ENCODE measurements around the gene USP36.

The USP36 gene

GRCh38 chr17:78767806-78768205 is 72.8 kb downstream of the USP36 start:
- in situ Hi-C loops (cut with HindIII; ENCODE audit: low sequenced_read_pairs) = no loop called here
- no peak overlapping the region for H3K4me3 ChIP-seq (ENCODE audit: low read depth, low read length)
- TF ChIP-seq CTCF (IDR thresholded peaks at IDR 0.05; ENCODE audit: low read depth, low read length) = no peak
- DNase-seq (ENCODE audit: low read depth, low spot score) = no peak

- H3K4me3 ChIP-seq (ENCODE audit: low read depth, low read length) = no peak overlapping the region
- in situ Hi-C loops (cut with HindIII; ENCODE audit: low sequenced_read_pairs) = no loop called here
- no peak for TF ChIP-seq CTCF (IDR thresholded peaks at IDR 0.05; ENCODE audit: low read depth, low read length)
- DNase-seq (ENCODE audit: low read depth, low spot score) = no peak
Observed at GRCh38 chr17:78766743-78767294, 73.8 kb downstream of the USP36 start.

- in situ Hi-C loops (cut with HindIII; ENCODE audit: low sequenced_read_pairs) = no loop called here
- H3K4me3 ChIP-seq (ENCODE audit: low read depth, low read length) = no peak overlapping the region
- DNase-seq (ENCODE audit: low read depth, low spot score) = no peak
- TF ChIP-seq CTCF (IDR thresholded peaks at IDR 0.05; ENCODE audit: low read depth, low read length) = no peak
Observed at GRCh38 chr17:78766225-78766624, 74.4 kb downstream of the USP36 start.

- TF ChIP-seq CTCF (IDR thresholded peaks at IDR 0.05; ENCODE audit: low read depth, low read length) = no peak
- in situ Hi-C loops (cut with HindIII; ENCODE audit: low sequenced_read_pairs) = no loop called here
- no peak for DNase-seq (ENCODE audit: low read depth, low spot score)
- no peak overlapping the region for H3K4me3 ChIP-seq (ENCODE audit: low read depth, low read length)
Observed at GRCh38 chr17:78765821-78766220, 74.8 kb downstream of the USP36 start.

- TF ChIP-seq CTCF (IDR thresholded peaks at IDR 0.05; ENCODE audit: low read depth, low read length) = no peak
- in situ Hi-C loops (cut with HindIII; ENCODE audit: low sequenced_read_pairs) = no loop called here
- no peak for DNase-seq (ENCODE audit: low read depth, low spot score)
- H3K4me3 ChIP-seq (ENCODE audit: low read depth, low read length) = no peak overlapping the region
Observed at GRCh38 chr17:78764871-78765270, 75.7 kb downstream of the USP36 start.

- no peak overlapping the region for H3K4me3 ChIP-seq (ENCODE audit: low read depth, low read length)
- DNase-seq (ENCODE audit: low read depth, low spot score) = peak; percentile 56
- no peak for TF ChIP-seq CTCF (IDR thresholded peaks at IDR 0.05; ENCODE audit: low read depth, low read length)
- in situ Hi-C loops (cut with HindIII; ENCODE audit: low sequenced_read_pairs) = no loop called here
Observed at GRCh38 chr17:78763561-78763960, 77.1 kb downstream of the USP36 start.
